Mesothelial cell of epicardium (in vitro differentiated cells): Measurements from ENCODE around the gene CBX4. TPM values are rescaled to one million over a fixed set of nuclear protein-coding genes. Genes with fewer than 3 reads are reported as not detected.

ENCODE experiments used
- DNase-seq, 2 experiments: peaks; one replicate each; pipeline ENCODE4 v3.0.0; 2021; ENCODE audit warnings: low spot score in 2 of 2; ENCODE audit not compliant: unreplicated experiment in 2 of 2
- H3K27ac Mint-ChIP-seq: 2 replicates; pipeline ENCODE4 v1.8.0; 2021; ENCODE audit warnings: mixed read lengths
- H3K27me3 Mint-ChIP-seq: 2 replicates; pipeline ENCODE4 v1.8.0; 2021; ENCODE audit warnings: low read depth, mixed read lengths
- H3K36me3 Mint-ChIP-seq: 2 replicates; pipeline ENCODE4 v1.8.0; 2021; ENCODE audit warnings: mixed read lengths
- H3K4me1 Mint-ChIP-seq: 2 replicates; pipeline ENCODE4 v1.8.0; 2021; ENCODE audit warnings: mixed read lengths
- H3K4me3 Mint-ChIP-seq: 2 replicates; pipeline ENCODE4 v1.8.0; 2021; ENCODE audit warnings: mild to moderate bottlenecking, moderate library complexity, mixed read lengths
- H3K9me3 Mint-ChIP-seq: 2 replicates; pipeline ENCODE4 v1.8.0; 2021; ENCODE audit warnings: mixed read lengths
- CTCF ChIP-seq: fragments of 200-600 bp; sonication (generic); IDR thresholded peaks from one replicate; pipeline ENCODE4 v1.5.0; 2021; ENCODE audit warnings: antibody characterized with exemption; ENCODE audit not compliant: unreplicated experiment
- total RNA-seq: library from RNA; stranded (reverse); gene quantifications from 3 replicates; pipeline ENCODE4 v1.2.1, GENCODE V29; 2021

CBX4 gene
- total RNA-seq, 1 donor from 2014 or later = 32.1 TPM

GRCh38 chr17:79818026-79818758, 21.0 kb downstream of the CBX4 start:
- Mint-ChIP-seq H3K4me1 (peaks cover 10% of the 10 kb centered on the region), H3K9me3 (no peaks in the 10 kb centered on the region), H3K4me3 (no peak overlapping the region), H3K27me3 (peaks cover 79% of the 10 kb centered on the region), H3K27ac (no peak overlapping the region), H3K36me3 (no peaks in the 10 kb centered on the region)
- TF ChIP-seq CTCF = no peak
- no peak for DNase-seq

- Mint-ChIP-seq H3K9me3 (no peaks in the 10 kb centered on the region), H3K36me3 (no peaks in the 10 kb centered on the region), H3K27ac (no peak overlapping the region), H3K4me1 (peaks cover 23% of the 10 kb centered on the region), H3K4me3 (peak overlapping the region; percentile 62), H3K27me3 (peaks cover 76% of the 10 kb centered on the region)
- no peak for TF ChIP-seq CTCF
- DNase-seq = no peak
Measured at GRCh38 chr17:79815836-79816461, 23.3 kb downstream of the CBX4 start.

- Mint-ChIP-seq H3K9me3 (no peaks in the 10 kb centered on the region), H3K4me1 (peaks cover 25% of the 10 kb centered on the region), H3K27me3 (peaks cover 74% of the 10 kb centered on the region), H3K36me3 (no peaks in the 10 kb centered on the region), H3K27ac (no peak overlapping the region), H3K4me3 (peak overlapping the region; percentile 26)
- peak; percentile 33 to 62 for DNase-seq
- TF ChIP-seq CTCF = no peak
Measured at GRCh38 chr17:79814974-79815835, 24.0 kb downstream of the CBX4 start.

GRCh38 chr17:79814127-79814973, 24.9 kb downstream of the CBX4 start:
- Mint-ChIP-seq H3K4me3 (peak overlapping the region; percentile 53), H3K9me3 (no peaks in the 10 kb centered on the region), H3K4me1 (peaks cover 28% of the 10 kb centered on the region), H3K27ac (peak overlapping the region; percentile 39), H3K36me3 (no peaks in the 10 kb centered on the region), H3K27me3 (peaks cover 72% of the 10 kb centered on the region)
- no peak for TF ChIP-seq CTCF
- no peak for DNase-seq
